ENCODE measurements around the gene BAIAP2.

- no peak for TF ChIP-seq CTCF (IDR thresholded peaks at IDR 0.05)
- TF ChIP-seq ZFX (IDR thresholded peaks at IDR 0.05; ENCODE audit: borderline replicate concordance) = no peak
Observed at GRCh38 chr17:81132197-81132540, 97.2 kb downstream of the BAIAP2 start.
